KMS-11 (cell line): ENCODE measurements around the gene PARVG.

ENCODE experiments used
- H2AFZ ChIP-seq: fragments of 200-600 bp; sonication (generic); 2 replicates; pipeline ENCODE4 v1.6.1; 2016; ENCODE audit warnings: antibody characterized with exemption, mixed run types, low read depth
- H3K27ac ChIP-seq: fragments of 200-600 bp; sonication (generic); 2 replicates; pipeline ENCODE4 v1.6.1; 2016; ENCODE audit warnings: mild to moderate bottlenecking, mixed run types
- H3K27me3 ChIP-seq: fragments of 200-600 bp; sonication (generic); 2 replicates; pipeline ENCODE4 v1.6.1; 2017; ENCODE audit warnings: mild to moderate bottlenecking, low read depth, mixed run types, moderate library complexity; ENCODE audit not compliant: insufficient read depth
- H3K36me3 ChIP-seq: fragments of 200-600 bp; sonication (generic); 2 replicates; pipeline ENCODE4 v1.6.1; 2017; ENCODE audit warnings: mild to moderate bottlenecking, mixed run types; ENCODE audit not compliant: insufficient read depth
- H3K4me1 ChIP-seq: fragments of 200-600 bp; sonication (generic); 2 replicates; pipeline ENCODE4 v1.6.1; 2016; ENCODE audit warnings: mild to moderate bottlenecking, low read depth, mixed run types; ENCODE audit not compliant: poor library complexity, severe bottlenecking
- H3K4me2 ChIP-seq: fragments of 200-600 bp; sonication (generic); 2 replicates; pipeline ENCODE4 v1.7.0; 2016; ENCODE audit warnings: mild to moderate bottlenecking, mixed run types
- H3K4me3 ChIP-seq: fragments of 200-600 bp; sonication (generic); IDR thresholded peaks from 2 replicates; pipeline ENCODE4 v1.6.1; 2017; ENCODE audit warnings: low read depth, low read length, mixed read lengths; ENCODE audit not compliant: insufficient read depth
- H3K79me2 ChIP-seq: fragments of 200-600 bp; sonication (generic); 2 replicates; pipeline ENCODE4 v1.6.1; 2016; ENCODE audit warnings: low read depth, mixed run types; ENCODE audit not compliant: insufficient read depth
- H3K9ac ChIP-seq: fragments of 200-600 bp; sonication (generic); 2 replicates; pipeline ENCODE4 v1.6.1; 2016; ENCODE audit warnings: mild to moderate bottlenecking, mixed run types
- H4K20me1 ChIP-seq: fragments of 200-600 bp; sonication (generic); 2 replicates; pipeline ENCODE4 v1.6.1; 2016; ENCODE audit warnings: mild to moderate bottlenecking, mixed run types; ENCODE audit not compliant: insufficient read depth
- CTCF ChIP-seq: fragments of 200-600 bp; sonication (generic); conservative IDR thresholded peaks from 2 replicates; pipeline ENCODE4 v1.6.1; 2017; ENCODE audit warnings: low read depth, mild to moderate bottlenecking, antibody characterized with exemption, low read length, moderate library complexity, mixed read lengths

PARVG gene

DNA sequence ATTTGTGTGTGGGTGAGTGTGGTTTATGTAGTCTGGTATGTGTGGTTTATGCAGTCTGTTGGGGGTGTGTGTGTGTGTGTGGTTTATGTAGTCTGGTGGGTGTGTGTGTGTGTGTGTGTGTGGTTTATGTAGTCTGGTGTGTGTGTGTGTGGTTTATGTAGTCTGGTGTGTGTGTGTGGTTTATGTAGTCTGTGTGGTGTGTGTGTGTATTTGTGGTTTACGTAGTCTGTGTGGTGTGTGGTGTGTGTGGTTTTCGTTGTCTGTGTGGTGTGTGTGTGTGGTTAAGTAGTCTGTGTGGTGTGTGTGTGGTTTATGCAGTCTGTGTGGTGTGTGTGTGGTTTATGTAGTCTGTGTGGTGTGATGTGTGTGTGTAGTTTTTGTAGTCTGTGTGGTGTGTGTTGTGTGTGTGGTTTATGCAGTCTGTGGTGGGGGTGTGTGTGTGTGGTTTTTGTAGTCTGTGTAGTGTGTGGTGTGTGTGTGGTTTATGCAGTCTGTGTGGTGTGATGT is 26.2 kb upstream of the PARVG start:
- H3K79me2 ChIP-seq: no peaks in the 10 kb centered on the region
- H3K4me1 ChIP-seq: no peaks in the 10 kb centered on the region
- no peaks in the 10 kb centered on the region for H3K27me3 ChIP-seq
- H3K36me3 ChIP-seq: no peaks in the 10 kb centered on the region
- no peak overlapping the region for H3K27ac ChIP-seq
- no peak for TF ChIP-seq CTCF
- H3K4me3 ChIP-seq: no peak overlapping the region
- H2AFZ ChIP-seq: no peak overlapping the region
- H4K20me1 ChIP-seq: no peaks in the 10 kb centered on the region
- no peak overlapping the region for H3K4me2 ChIP-seq
- H3K9ac ChIP-seq: no peak overlapping the region

- H3K79me2 ChIP-seq: no peaks in the 10 kb centered on the region
- no peak overlapping the region for H2AFZ ChIP-seq
- H3K27me3 ChIP-seq: no peaks in the 10 kb centered on the region
- no peaks in the 10 kb centered on the region for H3K36me3 ChIP-seq
- no peak overlapping the region for H3K9ac ChIP-seq
- no peak for TF ChIP-seq CTCF
- no peak overlapping the region for H3K4me3 ChIP-seq
- no peaks in the 10 kb centered on the region for H4K20me1 ChIP-seq
- H3K4me2 ChIP-seq: no peak overlapping the region
- no peaks in the 10 kb centered on the region for H3K4me1 ChIP-seq
- no peak overlapping the region for H3K27ac ChIP-seq
These were observed 25.6 kb upstream of the PARVG start for GRCh38 chr22:44155115-44155514.

DNA sequence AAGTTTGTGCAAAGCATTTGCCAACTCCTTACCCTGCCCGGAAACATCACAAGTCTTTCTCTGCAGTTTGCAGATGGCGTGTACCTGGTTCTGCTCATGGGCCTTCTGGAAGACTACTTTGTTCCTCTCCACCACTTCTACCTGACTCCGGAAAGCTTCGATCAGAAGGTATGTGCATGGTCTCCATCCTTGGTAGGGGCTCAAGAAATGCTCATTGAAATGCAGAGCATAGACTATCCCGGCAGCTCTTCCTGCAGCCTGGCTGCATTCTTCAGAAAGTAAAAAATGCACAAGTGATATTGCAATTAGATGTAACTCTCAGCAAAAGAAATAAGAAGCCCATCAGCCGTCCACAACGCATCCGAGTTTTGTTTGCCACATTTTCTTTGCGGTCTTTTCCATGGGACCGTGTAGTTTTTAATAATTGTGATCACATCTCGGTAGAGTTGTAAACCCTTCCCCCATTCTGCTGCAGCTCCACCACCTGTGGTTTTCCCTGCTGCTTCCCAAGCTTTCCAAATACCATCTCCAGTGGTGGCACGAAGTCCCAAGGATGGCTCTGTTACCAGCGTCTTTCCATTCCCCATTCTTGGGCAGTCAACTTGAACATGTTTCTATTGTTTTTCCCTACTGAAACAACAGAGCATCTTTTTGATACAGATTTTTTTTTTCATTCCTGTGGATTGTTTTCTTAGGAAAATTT is 22.7 kb upstream of the PARVG start:
- no peaks in the 10 kb centered on the region for H3K4me1 ChIP-seq
- no peak overlapping the region for H3K4me2 ChIP-seq
- H4K20me1 ChIP-seq: no peaks in the 10 kb centered on the region
- H3K9ac ChIP-seq: no peak overlapping the region
- no peaks in the 10 kb centered on the region for H3K36me3 ChIP-seq
- H3K4me3 ChIP-seq: no peak overlapping the region
- no peak for TF ChIP-seq CTCF
- no peak overlapping the region for H2AFZ ChIP-seq
- H3K79me2 ChIP-seq: no peaks in the 10 kb centered on the region
- no peak overlapping the region for H3K27ac ChIP-seq
- no peaks in the 10 kb centered on the region for H3K27me3 ChIP-seq

GRCh38 chr22:44158816-44159215 is 21.9 kb upstream of the PARVG start:
- H3K27me3 ChIP-seq: no peaks in the 10 kb centered on the region
- TF ChIP-seq CTCF: no peak
- H3K4me1 ChIP-seq: no peaks in the 10 kb centered on the region
- H3K79me2 ChIP-seq: no peaks in the 10 kb centered on the region
- no peaks in the 10 kb centered on the region for H3K36me3 ChIP-seq
- H3K9ac ChIP-seq: no peak overlapping the region
- H4K20me1 ChIP-seq: no peaks in the 10 kb centered on the region
- no peak overlapping the region for H3K4me3 ChIP-seq
- H3K4me2 ChIP-seq: no peak overlapping the region
- H2AFZ ChIP-seq: no peak overlapping the region
- no peak overlapping the region for H3K27ac ChIP-seq
